ENCODE results near the gene OR10H3.
"Not testable (repeated sequence)": the region's sequence is repeated elsewhere in the genome, so short reads cannot be mapped to it uniquely, and the experiment has no call there.

Gene OR10H3

GRCh38 chr19:15779756-15780476, 42.1 kb downstream of the OR10H3 start:
- DNase-seq, result no peak

GRCh38 chr19:15780610-15781418, 43.0 kb downstream of the OR10H3 start:
- DNase-seq, result no peak

- DNase-seq, result no peak
Observed at GRCh38 chr19:15781661-15782060, 43.9 kb downstream of the OR10H3 start.

GRCh38 chr19:15782211-15782610, 44.4 kb downstream of the OR10H3 start:
- no peak for DNase-seq

- not testable (repeated sequence) for DNase-seq
Observed at GRCh38 chr19:15782896-15783295, 45.1 kb downstream of the OR10H3 start.

- DNase-seq, result no peak
Observed at GRCh38 chr19:15787611-15788155, 49.9 kb downstream of the OR10H3 start, which contains the start of gene OR10H5. TSS of gene OR10H5 (plus strand) at chr19:15787661. CDS start at chr19:15794049, 6,388 bp downstream.

GRCh38 chr19:15788594-15789270, 50.9 kb downstream of the OR10H3 start:
- DNase-seq, result no peak

GRCh38 chr19:15790096-15790495, 52.3 kb downstream of the OR10H3 start:
- no peak for DNase-seq
